IMR-90 (cell line): ENCODE results near the gene KY.

ENCODE experiments used
- BHLHE40 ChIP-seq: fragments of 150-350 bp; IDR thresholded peaks from 2 replicates; pipeline ENCODE4 v1.6.1; 2016; ENCODE audit warnings: mild to moderate bottlenecking, low read depth, low read length
- POLR2A ChIP-seq: IDR thresholded peaks from 2 replicates; pipeline ENCODE4 v1.6.1; 2012; ENCODE audit warnings: mild to moderate bottlenecking, low read depth, low read length
- SMC3 ChIP-seq: fragments of 150-350 bp; IDR thresholded peaks from 2 replicates; pipeline ENCODE4 v1.6.1; 2016; ENCODE audit warnings: low read depth, mild to moderate bottlenecking, antibody characterized with exemption, low read length, moderate library complexity
- TF ChIP-seq, protein P1 (sequence below): conservative IDR thresholded peaks from 2 replicates; pipeline ENCODE4 v1.5.1; 2012; ENCODE audit warnings: mild to moderate bottlenecking, low read depth, low read length, improper control_type of control experiment

GRCh38 chr3:134642445-134643149, 8.2 kb downstream of the KY start:
- TF ChIP-seq, protein P1, sequence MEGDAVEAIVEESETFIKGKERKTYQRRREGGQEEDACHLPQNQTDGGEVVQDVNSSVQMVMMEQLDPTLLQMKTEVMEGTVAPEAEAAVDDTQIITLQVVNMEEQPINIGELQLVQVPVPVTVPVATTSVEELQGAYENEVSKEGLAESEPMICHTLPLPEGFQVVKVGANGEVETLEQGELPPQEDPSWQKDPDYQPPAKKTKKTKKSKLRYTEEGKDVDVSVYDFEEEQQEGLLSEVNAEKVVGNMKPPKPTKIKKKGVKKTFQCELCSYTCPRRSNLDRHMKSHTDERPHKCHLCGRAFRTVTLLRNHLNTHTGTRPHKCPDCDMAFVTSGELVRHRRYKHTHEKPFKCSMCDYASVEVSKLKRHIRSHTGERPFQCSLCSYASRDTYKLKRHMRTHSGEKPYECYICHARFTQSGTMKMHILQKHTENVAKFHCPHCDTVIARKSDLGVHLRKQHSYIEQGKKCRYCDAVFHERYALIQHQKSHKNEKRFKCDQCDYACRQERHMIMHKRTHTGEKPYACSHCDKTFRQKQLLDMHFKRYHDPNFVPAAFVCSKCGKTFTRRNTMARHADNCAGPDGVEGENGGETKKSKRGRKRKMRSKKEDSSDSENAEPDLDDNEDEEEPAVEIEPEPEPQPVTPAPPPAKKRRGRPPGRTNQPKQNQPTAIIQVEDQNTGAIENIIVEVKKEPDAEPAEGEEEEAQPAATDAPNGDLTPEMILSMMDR = no peak
- TF ChIP-seq BHLHE40 (no peak), POLR2A (no peak), SMC3 (no peak)
